Measurements from ENCODE around the gene SOSTDC1.

Gene SOSTDC1

GRCh38 chr7:16417906-16418305 lies 47.6 kb downstream of the SOSTDC1 start:
- no peak for DNase-seq

DNA sequence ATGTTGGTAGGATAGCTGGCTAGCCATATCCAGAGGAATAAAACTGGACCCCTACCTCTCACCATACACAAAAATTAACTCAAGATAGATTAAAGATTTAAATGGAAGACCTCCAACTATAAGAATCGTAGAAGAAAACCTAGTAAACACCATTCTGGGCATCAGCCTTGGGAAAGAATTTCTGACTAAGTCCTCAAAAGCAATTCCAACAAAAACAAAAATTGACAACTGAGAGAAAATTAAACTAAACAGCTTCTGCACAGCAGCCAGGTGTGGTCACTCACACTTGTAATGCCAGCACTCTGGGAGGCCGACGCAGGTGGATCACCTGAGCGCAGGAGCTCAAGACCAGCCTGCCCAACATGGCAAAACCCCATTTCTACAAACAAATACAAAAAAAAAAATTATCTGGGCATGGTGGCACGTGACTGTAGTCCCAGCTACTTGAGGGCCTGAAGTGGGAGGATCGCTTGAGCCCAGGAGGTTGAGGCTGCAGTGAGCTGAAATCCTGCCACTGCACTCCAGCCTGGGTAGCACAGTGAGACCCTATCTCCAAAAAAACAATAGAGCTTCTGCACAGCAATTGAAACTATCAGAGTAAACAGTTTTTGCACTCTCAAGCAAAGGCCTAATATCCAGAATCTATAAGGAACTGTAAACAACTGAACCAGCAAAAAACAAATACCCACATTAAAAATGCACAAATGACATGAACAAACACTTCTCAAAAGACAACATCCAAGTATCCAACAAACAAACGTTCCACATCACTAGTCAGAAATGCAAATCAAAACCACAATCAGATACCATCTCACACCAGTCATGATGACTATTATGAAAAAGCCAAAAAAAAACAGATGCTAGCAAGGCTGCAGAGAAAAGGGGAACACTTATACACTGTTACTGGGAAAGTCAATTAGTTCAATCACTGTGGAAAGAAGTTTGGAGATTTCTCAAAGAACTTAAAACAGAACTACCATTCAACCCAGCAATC lies 49.0 kb downstream of the SOSTDC1 start:
- DNase-seq: no peak

- DNase-seq: no peak
These were observed 53.0 kb downstream of the SOSTDC1 start for GRCh38 chr7:16412274-16413254.

All from NCI-H1092 (cell line).